Activated T-helper 1 cell treated with anti-CD3 and anti-CD28 coated beads, Interleukin-12 subunit alpha, Interleukin-12 subunit beta, Interleukin-2, Interleukin-4 antibody, amounts not matched to agents 30 ng/mL and 10 ng/mL and 1 ng/mL, durations not matched to agents 14 hours and 24 hours and 36 hours (primary cell): Measurements from ENCODE around the gene CCDC150. TPM values are rescaled to one million over a fixed set of nuclear protein-coding genes. Genes with fewer than 3 reads are reported as not detected.
"Not testable (repeated sequence)": the region's sequence is repeated elsewhere in the genome, so short reads cannot be mapped to it uniquely, and the experiment has no call there.

Experiments
- DNase-seq: peaks from one replicate; pipeline ENCODE4 v3.0.0; 2021; ENCODE audit warnings: low spot score
- H3K27ac Mint-ChIP-seq: one replicate; pipeline ENCODE4 v1.8.0; 2021; ENCODE audit warnings: mild to moderate bottlenecking, mixed read lengths
- H3K27me3 Mint-ChIP-seq: one replicate; pipeline ENCODE4 v1.8.0; 2022; ENCODE audit warnings: mild to moderate bottlenecking, moderate library complexity, mixed read lengths; ENCODE audit not compliant: insufficient read depth
- H3K36me3 Mint-ChIP-seq: one replicate; pipeline ENCODE4 v1.8.0; 2021; ENCODE audit warnings: low read depth, mixed read lengths
- H3K4me1 Mint-ChIP-seq: one replicate; pipeline ENCODE4 v1.8.0; 2021; ENCODE audit warnings: low read depth, mixed read lengths
- H3K4me3 Mint-ChIP-seq: one replicate; pipeline ENCODE4 v1.8.0; 2021; ENCODE audit warnings: mild to moderate bottlenecking, moderate library complexity, mixed read lengths
- H3K9me3 Mint-ChIP-seq: one replicate; pipeline ENCODE4 v1.8.0; 2021; ENCODE audit warnings: mixed read lengths
- intact Hi-C: fragments of 100-400 bp; cut with micrococcal nuclease; formaldehyde crosslinking; loops from one replicate; pipeline ENCODE4 v1.15.1; 2024
- total RNA-seq: library from RNA; stranded (reverse); gene quantifications from 2 replicates; pipeline ENCODE4 v1.2.3, GENCODE V29; 2022

The CCDC150 gene
- total RNA-seq, 1 donor from 2014 or later, result 19.6 TPM

- no peaks in the 10 kb centered on the region for H3K9me3 Mint-ChIP-seq
- no peaks in the 10 kb centered on the region for H3K4me1 Mint-ChIP-seq
- H3K27me3 Mint-ChIP-seq, result no peaks in the 10 kb centered on the region
- no peak overlapping the region for H3K4me3 Mint-ChIP-seq
- peaks cover 6% of the 10 kb centered on the region for H3K36me3 Mint-ChIP-seq
- no peak overlapping the region for H3K27ac Mint-ChIP-seq
- intact Hi-C loops, result no loop called here
- no peak for DNase-seq
Observed at GRCh38 chr2:196696423-196697079, 57.0 kb downstream of the CCDC150 start.

GRCh38 chr2:196697825-196698224, 58.3 kb downstream of the CCDC150 start:
- Mint-ChIP-seq H3K4me3 (no peak overlapping the region), H3K9me3 (no peaks in the 10 kb centered on the region), H3K27ac (no peak overlapping the region), H3K36me3 (peaks cover 4% of the 10 kb centered on the region), H3K27me3 (no peaks in the 10 kb centered on the region), H3K4me1 (no peaks in the 10 kb centered on the region)
- intact Hi-C loops, result no loop called here
- DNase-seq, result no peak

- no peak overlapping the region for H3K4me3 Mint-ChIP-seq
- peaks cover under 1% of the 10 kb centered on the region for H3K27me3 Mint-ChIP-seq
- H3K4me1 Mint-ChIP-seq, result no peaks in the 10 kb centered on the region
- H3K27ac Mint-ChIP-seq, result no peak overlapping the region
- H3K36me3 Mint-ChIP-seq, result no peaks in the 10 kb centered on the region
- intact Hi-C loops, result no loop called here
- no peak for DNase-seq
- no peaks in the 10 kb centered on the region for H3K9me3 Mint-ChIP-seq
Observed at GRCh38 chr2:196702641-196703040, 63.1 kb downstream of the CCDC150 start.

GRCh38 chr2:196703695-196704094, 64.2 kb downstream of the CCDC150 start:
- Mint-ChIP-seq H3K9me3 (no peaks in the 10 kb centered on the region), H3K27me3 (peaks cover 2% of the 10 kb centered on the region), H3K36me3 (peaks cover 2% of the 10 kb centered on the region), H3K4me1 (no peaks in the 10 kb centered on the region), H3K27ac (no peak overlapping the region), H3K4me3 (no peak overlapping the region)
- DNase-seq, result no peak
- intact Hi-C loops, result no loop called here

- H3K4me1 Mint-ChIP-seq, H3K4me3 Mint-ChIP-seq, intact Hi-C loops, H3K36me3 Mint-ChIP-seq, H3K27me3 Mint-ChIP-seq, H3K27ac Mint-ChIP-seq, DNase-seq, H3K9me3 Mint-ChIP-seq: not testable (repeated sequence)
Observed at GRCh38 chr2:196710056-196710455, 70.5 kb downstream of the CCDC150 start.

GRCh38 chr2:196711625-196712024, 72.1 kb downstream of the CCDC150 start:
- no peak overlapping the region for H3K27ac Mint-ChIP-seq
- H3K4me1 Mint-ChIP-seq, result no peaks in the 10 kb centered on the region
- intact Hi-C loops, result no loop called here
- H3K36me3 Mint-ChIP-seq, result peaks cover 5% of the 10 kb centered on the region
- no peak for DNase-seq
- no peak overlapping the region for H3K4me3 Mint-ChIP-seq
- H3K9me3 Mint-ChIP-seq, result no peaks in the 10 kb centered on the region
- peaks cover 2% of the 10 kb centered on the region for H3K27me3 Mint-ChIP-seq

- H3K36me3 Mint-ChIP-seq, result peaks cover 5% of the 10 kb centered on the region
Observed at GRCh38 chr2:196712867-196713266, 73.4 kb downstream of the CCDC150 start.

GRCh38 chr2:196718419-196719109, 79.0 kb downstream of the CCDC150 start:
- Mint-ChIP-seq H3K27ac (no peak overlapping the region), H3K9me3 (no peaks in the 10 kb centered on the region), H3K27me3 (no peaks in the 10 kb centered on the region), H3K4me1 (peaks cover 9% of the 10 kb centered on the region), H3K4me3 (no peak overlapping the region), H3K36me3 (peaks cover 14% of the 10 kb centered on the region)
- no peak for DNase-seq
- intact Hi-C loops, result no loop called here

More at GRCh38 chr2:196712867-196713266, 73.4 kb downstream of the CCDC150 start:
- no peak overlapping the region for H3K27ac Mint-ChIP-seq
- no peaks in the 10 kb centered on the region for H3K4me1 Mint-ChIP-seq
- H3K9me3 Mint-ChIP-seq, result no peaks in the 10 kb centered on the region
- no peak overlapping the region for H3K4me3 Mint-ChIP-seq
- intact Hi-C loops, result no loop called here
- DNase-seq, result no peak
- no peaks in the 10 kb centered on the region for H3K27me3 Mint-ChIP-seq

- Mint-ChIP-seq H3K36me3 (peaks cover 19% of the 10 kb centered on the region), H3K27me3 (no peaks in the 10 kb centered on the region), H3K27ac (no peak overlapping the region), H3K4me3 (no peak overlapping the region), H3K9me3 (no peaks in the 10 kb centered on the region), H3K4me1 (peaks cover 12% of the 10 kb centered on the region)
- no peak for DNase-seq
- intact Hi-C loops, result no loop called here
Observed at GRCh38 chr2:196719110-196719872, 79.8 kb downstream of the CCDC150 start.

- intact Hi-C loops, result no loop called here
- Mint-ChIP-seq H3K36me3 (peaks cover 32% of the 10 kb centered on the region), H3K9me3 (no peaks in the 10 kb centered on the region), H3K4me1 (peaks cover 27% of the 10 kb centered on the region), H3K27ac (no peak overlapping the region), H3K4me3 (no peak overlapping the region), H3K27me3 (no peaks in the 10 kb centered on the region)
- DNase-seq, result no peak
Observed at GRCh38 chr2:196723571-196723970, 84.1 kb downstream of the CCDC150 start.

- H3K36me3 Mint-ChIP-seq, result peaks cover 39% of the 10 kb centered on the region
- intact Hi-C loops, result no loop called here
Observed at GRCh38 chr2:196725218-196725617, 85.7 kb downstream of the CCDC150 start.

GRCh38 chr2:196725882-196726281, 86.4 kb downstream of the CCDC150 start:
- peaks cover 27% of the 10 kb centered on the region for H3K4me1 Mint-ChIP-seq
- peaks cover 42% of the 10 kb centered on the region for H3K36me3 Mint-ChIP-seq
- no peak for DNase-seq
- no peaks in the 10 kb centered on the region for H3K9me3 Mint-ChIP-seq
- no peaks in the 10 kb centered on the region for H3K27me3 Mint-ChIP-seq
- intact Hi-C loops, result no loop called here
- no peak overlapping the region for H3K27ac Mint-ChIP-seq
- no peak overlapping the region for H3K4me3 Mint-ChIP-seq

More at GRCh38 chr2:196725218-196725617, 85.7 kb downstream of the CCDC150 start:
- H3K4me3 Mint-ChIP-seq, result no peak overlapping the region
- no peaks in the 10 kb centered on the region for H3K27me3 Mint-ChIP-seq
- H3K9me3 Mint-ChIP-seq, result no peaks in the 10 kb centered on the region
- H3K4me1 Mint-ChIP-seq, result peaks cover 27% of the 10 kb centered on the region
- DNase-seq, result no peak
- no peak overlapping the region for H3K27ac Mint-ChIP-seq

- no peaks in the 10 kb centered on the region for H3K27me3 Mint-ChIP-seq
- DNase-seq, result no peak
- peaks cover 7% of the 10 kb centered on the region for H3K9me3 Mint-ChIP-seq
- H3K4me3 Mint-ChIP-seq, result no peak overlapping the region
- intact Hi-C loops, result no loop called here
- H3K4me1 Mint-ChIP-seq, result peaks cover 15% of the 10 kb centered on the region
- no peak overlapping the region for H3K27ac Mint-ChIP-seq
- H3K36me3 Mint-ChIP-seq, result peaks cover 48% of the 10 kb centered on the region
Observed at GRCh38 chr2:196729418-196729817, 89.9 kb downstream of the CCDC150 start.
